Measurements from ENCODE around the gene TPCN2.

DNA sequence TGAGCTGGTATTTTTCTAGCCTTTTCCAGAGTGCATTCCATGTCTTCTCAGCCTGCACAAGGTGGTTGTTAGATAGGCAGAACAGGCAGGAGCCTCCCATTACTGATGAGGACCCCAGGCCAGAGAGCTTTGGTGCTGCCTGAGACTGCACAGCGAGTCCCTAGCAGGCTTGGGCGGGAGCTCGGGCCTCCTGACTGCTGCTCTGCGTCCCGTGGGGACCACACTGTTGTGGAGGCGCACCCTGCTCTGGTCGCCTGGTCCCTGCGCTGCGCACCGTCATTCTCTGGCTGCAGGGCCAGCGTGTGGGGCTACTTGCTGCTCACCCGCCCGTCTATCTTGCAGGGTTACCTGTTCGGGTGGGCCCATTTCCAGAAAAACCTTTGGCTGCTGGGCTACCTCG lies 8.5 kb downstream of the TPCN2 start:
- TF ChIP-seq, protein P1, sequence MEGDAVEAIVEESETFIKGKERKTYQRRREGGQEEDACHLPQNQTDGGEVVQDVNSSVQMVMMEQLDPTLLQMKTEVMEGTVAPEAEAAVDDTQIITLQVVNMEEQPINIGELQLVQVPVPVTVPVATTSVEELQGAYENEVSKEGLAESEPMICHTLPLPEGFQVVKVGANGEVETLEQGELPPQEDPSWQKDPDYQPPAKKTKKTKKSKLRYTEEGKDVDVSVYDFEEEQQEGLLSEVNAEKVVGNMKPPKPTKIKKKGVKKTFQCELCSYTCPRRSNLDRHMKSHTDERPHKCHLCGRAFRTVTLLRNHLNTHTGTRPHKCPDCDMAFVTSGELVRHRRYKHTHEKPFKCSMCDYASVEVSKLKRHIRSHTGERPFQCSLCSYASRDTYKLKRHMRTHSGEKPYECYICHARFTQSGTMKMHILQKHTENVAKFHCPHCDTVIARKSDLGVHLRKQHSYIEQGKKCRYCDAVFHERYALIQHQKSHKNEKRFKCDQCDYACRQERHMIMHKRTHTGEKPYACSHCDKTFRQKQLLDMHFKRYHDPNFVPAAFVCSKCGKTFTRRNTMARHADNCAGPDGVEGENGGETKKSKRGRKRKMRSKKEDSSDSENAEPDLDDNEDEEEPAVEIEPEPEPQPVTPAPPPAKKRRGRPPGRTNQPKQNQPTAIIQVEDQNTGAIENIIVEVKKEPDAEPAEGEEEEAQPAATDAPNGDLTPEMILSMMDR (IDR thresholded peaks at IDR 0.05): no peak
- no peak for TF ChIP-seq TCF7L2 (IDR thresholded peaks at IDR 0.05; ENCODE audit: low read depth, low read length)
